Muscle of arm (tissue), 12 donors: ENCODE results near the gene GRIN3B. TPM values are rescaled to one million over a fixed set of nuclear protein-coding genes. Genes with fewer than 3 reads are reported as not detected.
A peak's percentile ranks its signal among the peaks of the same experiment; 100 is the strongest.

Source experiments
- DNase-seq: peaks from one replicate; pipeline ENCODE4 v3.0.0-alpha.2; 2013
- polyA plus RNA-seq, 12 donors: library from polyadenylated mRNA; unstranded; fragments of 120-200 nt; gene quantifications; one replicate each; pipeline ENCODE4 v1.2.1, GENCODE V29; 2013; ENCODE audit not compliant: insufficient read length in 12 of 12

Gene GRIN3B
- polyA plus RNA-seq, 12 donors: 0.05 to 0.25 (median 0.14) TPM; not detected in 2

DNA sequence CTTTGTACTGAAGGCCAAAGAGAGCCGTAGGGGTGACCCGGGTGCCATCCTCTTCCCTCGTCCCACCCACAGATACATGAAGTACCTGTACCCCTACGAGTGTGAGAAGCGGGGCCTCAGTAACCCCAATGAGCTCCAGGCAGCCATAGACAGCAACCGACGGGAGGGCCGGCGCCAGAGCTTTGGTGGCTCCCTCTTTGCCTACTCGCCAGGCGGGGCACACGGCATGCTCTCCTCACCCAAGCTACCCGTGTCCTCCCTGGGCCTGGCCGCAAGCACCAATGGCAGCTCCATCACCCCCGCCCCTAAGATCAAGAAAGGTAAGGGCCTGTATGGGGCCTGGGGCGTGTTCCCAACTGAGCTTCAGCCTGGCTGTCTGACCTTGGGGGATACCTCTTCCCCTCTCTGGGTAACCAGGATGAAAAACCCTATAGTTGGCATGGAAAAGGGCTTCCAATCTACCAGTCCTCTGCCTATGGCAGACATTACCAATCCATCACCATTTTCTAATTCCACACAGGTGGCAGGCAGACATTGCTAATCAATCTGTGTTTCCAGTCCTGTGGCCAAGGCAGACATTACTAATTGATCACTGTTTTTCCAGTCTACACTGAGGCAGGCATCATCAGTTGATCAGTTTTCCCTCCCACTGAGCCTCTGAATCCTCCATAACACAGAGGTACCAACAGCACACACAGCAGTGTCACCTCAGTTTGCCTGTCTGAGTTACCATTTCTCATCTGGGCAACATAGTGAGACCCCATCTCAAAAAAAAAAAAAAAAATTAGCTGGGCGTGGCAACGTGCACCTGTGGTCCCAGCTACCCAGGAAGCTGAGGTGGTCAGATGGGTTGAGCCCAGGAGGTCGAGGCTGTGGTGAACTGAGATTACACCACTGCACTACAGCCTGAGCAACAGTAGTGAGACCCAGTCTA, 35.2 kb upstream of the GRIN3B start:
- DNase-seq: no peak

DNA sequence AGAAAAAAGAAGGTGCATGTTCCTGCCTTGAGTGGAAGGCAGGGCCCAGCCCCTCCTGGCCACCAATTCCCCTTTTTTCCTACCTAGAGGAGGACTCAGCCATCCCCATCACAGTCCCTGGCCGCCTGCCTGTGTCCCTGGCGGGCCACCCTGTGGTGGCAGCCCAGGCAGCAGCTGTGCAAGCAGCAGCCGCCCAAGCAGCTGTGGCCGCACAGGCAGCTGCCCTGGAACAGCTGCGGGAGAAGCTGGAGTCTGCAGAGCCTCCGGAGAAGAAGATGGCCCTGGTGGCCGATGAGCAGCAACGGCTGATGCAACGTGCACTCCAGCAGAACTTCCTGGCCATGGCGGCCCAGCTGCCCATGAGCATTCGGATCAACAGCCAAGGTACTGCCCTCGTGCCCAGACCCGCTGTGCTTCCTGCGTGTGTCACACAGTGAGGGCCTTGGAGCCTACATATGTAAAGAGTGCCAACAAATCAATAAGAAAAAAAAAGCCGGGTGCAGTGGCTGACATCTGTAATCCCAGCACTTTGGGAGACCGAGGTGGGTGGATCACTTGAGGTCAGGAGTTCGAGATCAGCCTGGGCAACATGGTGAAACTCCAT, 33.6 kb upstream of the GRIN3B start:
- no peak for DNase-seq

DNA sequence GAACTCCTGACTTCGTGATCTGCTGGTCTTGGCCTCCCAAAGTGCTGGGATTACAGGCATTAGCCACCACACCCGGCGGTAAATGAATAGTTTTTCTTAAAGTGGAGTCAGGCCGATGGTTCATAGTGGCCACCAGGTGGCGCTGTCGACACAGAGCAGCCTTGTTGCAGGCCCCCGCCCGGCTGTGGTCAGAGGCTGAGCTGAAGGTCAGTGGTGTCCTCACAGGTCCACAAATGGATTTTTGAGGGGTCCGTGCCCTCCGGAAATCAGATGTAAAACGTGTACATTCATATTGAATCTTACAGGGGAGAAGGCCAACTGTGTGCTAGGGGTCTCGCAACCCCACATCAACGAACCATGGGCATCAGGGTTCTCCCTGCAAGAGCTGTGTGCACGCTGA, 29.5 kb upstream of the GRIN3B start:
- no peak for DNase-seq

DNA sequence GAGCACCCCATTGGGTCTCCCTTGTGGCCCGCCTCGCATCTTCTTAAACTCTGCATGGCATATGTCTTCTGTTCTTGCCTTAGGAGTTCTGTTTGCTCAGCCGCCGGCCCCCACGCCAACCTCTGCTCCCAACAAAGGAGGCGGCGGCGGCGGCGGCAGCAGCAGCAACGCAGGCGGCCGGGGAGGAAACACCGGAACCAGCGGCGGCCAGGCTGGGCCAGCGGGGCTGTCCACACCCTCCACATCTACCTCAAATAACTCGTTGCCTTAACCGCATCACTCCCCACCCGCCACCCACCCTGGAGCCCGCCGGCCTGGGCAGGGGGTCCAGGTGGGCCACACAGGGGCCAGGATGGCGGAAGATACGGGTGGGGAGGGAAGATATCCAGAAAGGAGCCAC, 28.4 kb upstream of the GRIN3B start:
- DNase-seq: no peak

DNA sequence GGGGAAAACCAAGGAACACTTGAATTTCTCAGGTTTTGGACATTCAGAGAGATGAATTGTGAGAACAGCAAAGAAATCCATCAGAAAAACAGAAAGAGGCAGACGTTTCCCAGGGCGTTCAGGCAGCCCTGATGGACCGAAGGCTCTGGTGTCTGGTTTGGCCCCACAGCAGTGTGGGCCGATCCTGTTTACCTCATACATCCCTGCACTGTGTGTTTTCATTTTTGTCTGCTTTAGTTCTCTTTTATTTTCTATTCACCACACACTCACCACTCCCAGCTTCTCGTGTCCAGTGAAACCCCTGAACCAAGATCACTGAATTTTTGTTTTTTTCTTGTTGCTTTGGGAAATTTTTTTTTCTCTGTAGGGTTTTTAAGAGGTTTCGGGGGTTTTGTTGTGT, 27.9 kb upstream of the GRIN3B start:
- no peak for DNase-seq

DNA sequence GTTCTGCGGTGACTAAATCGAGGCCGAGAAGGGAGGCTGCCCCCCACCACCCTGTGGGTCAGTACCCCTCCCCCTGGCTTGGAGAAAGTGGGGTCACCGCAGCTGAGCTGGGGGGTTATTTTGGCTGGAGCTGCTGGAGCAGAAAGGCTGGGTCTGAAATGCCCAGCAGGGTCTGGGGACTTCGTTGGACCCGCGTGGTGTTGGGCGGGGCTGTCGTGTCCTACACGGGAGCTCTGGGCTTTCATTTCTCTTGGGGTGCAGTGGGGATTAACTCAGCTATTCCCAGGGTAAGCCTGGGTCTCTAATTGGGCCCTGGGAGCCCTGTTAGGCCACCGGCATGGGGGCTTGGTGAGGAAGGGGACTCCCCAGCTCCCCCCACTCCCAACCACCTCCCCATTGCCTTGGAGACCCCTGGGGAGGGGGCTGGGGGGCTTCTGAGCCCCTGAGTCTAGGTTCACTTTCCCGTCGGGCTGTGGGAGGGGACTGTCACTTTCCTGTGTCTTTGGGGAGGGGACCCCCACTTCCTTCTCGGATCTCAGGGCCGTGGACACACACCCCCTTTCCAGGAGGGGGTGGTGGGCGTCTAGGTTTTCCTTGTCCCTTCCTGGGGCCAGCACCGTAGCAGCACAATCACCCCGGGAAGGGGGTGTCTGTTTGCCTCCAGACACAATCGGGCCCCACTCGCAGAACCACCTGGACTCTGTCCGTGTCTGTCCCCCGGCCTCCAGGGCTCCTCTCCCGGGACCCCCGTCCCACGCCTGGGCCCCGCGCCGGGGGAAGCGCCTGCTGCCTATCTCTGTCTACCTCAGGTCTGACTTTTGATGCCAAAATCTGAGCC, 26.3 kb upstream of the GRIN3B start:
- no peak for DNase-seq

DNA sequence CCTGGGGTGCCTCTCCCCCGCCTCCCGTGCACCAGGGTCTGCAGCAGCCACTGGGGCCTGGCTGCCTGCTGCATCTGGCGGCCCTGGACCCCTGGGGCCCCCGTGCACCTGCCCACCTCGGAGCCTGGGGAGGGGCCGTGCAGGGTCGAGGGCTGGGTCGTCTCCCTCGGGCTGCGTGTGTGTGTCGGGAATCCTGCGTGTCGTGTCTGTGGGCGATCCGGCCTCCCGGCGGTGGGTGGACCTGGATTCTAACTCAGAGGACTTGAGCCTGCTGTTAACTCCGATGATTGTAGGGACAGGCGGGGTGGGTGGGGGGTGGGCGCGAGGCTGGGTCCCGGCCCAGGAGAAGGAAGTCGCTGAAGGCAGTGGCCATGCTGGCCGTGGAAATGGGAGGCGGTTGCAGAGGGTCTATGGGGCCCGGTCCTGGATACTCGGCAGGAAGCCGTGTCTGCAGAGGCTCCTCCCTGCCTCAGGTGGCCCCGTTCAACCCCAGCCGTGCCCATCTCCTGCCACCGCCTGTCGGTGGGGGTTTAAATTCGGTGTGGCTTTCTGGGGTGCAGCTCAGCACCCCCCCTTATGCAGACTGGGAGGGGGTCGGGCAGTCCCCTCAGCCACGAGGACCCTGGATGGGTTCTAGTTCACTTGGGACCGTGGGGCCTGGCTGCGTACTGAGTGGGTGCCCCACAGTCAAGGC, 25.5 kb upstream of the GRIN3B start:
- DNase-seq: no peak

DNA sequence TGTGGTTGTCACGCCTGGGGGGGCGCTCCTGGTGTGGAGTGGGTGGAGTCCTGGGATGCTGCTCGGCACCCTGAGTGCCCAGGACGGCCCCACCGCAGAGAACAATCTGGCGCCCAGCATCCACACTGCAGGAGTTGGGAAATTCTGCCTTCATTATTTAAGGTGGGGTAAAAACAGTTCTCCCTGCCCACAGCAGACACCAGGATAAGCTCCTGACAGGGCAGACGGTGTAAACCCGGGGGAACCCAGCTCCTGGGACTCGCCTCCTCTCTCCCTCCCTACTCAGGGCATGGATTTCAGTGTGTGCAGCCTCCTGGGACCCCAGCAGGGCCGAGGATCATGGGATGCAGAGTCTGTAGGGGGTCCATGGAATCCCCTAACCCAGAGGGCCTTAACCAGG, 23.7 kb upstream of the GRIN3B start:
- DNase-seq: no peak

DNA sequence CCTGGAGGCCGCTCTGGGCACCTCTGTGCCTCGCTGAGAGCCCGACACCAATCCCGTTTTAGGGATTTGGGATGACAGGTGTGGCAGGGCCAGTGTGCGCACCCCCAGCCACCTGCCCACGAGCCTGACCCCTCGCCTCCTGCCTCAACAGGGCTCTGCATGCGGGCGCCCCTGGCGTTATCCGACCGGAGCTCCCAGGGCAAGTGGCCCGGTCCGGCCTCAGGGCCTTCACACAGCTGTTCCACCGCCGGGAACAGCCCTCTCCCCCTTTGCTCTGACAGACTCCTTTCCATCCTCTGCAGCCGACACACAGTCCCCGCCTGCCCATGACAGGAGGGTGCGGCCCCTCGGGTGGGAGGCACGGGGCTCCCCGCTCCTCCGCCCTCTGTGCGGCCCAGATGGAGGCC, 23.2 kb upstream of the GRIN3B start:
- DNase-seq: no peak

DNA sequence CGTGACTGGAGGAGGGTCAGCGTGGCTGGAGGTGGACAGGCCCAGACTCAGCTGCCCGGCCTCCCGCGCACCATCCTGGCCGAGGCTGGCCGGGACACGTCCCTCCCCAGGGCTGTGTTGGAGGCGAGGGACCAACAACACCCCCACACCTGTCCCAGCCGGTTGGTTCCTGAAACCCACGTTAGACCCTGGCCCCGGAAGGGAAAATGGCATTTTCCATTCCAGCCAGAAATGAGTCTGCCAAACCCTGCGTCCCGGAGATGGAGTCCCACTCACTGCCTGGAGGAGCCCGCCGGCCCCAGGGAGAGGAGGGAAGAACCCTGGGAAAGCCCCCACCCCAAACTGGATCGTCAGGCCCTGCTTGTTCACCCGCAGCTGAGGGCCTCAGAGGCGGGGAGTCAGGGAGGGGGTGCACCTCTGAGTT, 20.9 kb upstream of the GRIN3B start:
- DNase-seq: no peak

DNA sequence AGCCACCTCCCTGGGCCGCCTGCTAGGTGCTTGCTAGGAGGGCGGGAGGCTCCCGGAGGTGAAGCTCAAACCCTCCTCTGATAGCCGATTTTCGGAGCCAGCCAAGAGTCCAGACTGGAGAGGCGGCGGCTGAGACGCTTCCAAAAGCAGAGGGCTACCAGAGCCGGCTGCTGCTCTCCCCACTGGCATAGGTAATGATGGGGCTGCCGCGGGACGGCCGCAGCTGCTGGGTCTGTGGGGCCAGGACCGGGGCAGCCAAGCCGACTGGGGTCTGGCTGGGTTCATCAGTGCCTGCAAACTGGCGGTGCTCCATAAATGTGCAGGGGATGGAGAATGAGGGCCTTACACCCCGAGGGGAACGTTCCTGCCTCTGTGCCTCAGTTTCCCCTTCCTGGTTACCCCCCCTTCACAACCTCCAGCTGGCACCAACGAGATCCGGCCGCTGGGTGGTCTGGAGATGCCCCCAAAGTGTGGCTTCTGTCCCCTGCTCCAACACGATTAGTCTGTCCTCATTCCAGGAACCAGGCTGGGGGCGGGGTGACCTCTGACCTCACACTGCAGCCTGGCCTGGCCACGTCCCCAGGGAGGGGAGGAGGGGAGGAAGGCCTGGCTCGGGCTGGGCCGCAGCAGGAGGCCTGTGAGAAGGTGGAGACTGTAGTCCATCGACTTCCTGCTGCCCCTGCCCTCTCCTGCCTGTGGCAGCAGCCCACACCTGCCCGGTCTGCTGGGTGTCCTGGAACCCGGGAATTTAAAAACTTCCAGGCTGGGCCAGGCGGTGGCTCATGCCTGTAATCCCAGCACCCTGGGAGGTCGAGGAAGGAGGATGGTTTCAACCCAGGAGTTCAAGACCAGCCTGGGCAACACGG, 19.9 kb upstream of the GRIN3B start:
- no peak for DNase-seq

DNA sequence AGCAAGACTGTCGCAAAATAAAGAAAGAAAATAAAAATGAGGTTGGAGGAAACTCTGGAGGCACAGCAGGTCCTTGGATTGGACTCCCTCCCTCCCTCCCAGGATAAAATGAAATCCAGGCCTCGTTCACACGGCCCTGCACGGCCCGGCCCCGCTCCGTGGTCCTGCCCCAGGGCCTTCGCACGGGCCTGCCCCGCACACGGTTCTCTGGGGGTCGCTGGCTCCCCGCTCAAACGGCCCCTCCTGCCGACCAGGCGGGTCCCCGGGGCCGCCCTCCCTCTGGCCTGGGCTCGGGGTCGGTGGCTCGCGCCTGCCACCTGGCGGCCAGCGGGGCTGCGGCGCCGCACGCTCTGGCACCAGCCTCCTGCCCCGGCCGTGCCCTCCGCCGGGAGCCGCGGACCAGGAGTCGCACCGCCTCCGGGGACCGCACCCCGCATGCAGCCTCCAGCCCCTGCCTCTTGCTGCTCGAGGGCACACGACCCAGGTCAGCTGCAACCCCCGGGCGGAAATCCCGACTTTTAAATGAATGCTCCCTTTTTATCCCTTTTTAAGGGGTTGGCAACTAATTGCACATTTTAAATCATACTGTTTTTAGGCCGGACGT, 17.6 kb upstream of the GRIN3B start:
- peak; percentile 47 for DNase-seq

DNA sequence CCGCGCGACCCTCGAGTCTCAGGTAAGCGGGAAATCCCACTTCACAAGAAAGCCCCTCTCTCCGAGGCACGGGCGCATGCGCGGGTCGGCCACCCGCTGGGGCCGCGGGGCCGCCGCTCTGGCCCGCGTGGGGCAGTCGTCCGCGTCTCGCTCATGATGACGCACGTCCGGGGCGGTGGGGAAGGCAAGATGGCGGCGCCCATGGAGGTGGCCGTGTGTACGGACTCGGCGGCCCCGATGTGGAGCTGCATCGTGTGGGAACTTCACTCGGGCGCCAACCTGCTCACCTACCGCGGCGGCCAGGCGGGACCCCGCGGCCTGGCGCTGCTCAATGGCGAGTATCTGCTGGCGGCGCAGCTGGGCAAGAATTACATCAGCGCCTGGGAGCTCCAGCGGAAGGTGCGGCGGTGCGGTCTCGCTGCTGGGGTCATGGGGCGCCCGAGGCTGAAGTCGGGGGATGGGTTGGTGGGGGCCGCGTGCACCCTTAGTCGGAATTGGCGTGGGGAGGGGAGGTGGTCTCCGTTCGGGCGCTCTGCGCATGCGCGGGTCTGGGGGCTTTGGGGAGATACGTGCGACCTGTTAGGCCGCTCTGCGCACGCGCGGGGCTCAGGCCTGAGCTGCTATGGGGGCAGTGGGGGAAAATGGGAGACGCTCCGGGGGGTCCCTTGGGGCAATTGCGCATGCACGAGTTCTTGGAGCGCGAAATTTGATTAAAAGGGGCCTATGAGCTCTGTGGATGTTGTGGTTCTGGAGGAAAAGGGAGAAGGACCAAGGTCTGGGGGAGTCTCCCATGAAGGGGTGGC, 15.9 kb upstream of the GRIN3B start, which contains the start of gene WDR18:
Gene WDR18, plus strand, starts transcription at position 181 of the 803 bp plus-strand sequence. Its CDS starts 9 bp downstream, at position 190.
- peak; percentile 92 for DNase-seq

DNA sequence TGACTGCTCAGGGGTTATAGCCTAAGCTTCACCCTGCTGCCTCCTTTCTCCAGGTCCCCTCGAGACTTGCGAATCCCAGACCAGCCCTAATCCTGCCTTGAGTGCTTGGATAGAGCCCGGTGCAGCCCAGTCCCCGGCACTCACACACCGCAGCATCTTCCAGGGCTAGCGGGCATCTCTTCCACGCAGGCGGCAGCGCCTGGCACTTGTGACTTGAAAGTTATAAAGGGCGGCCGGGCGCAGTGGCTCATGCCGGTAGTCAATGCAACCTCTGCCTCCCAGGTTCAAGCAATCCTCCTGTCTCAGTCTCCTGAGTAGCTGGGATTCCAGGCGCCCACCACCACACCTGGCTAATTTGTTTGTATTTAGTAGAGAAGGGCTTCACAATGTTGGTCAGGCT, 14.1 kb upstream of the GRIN3B start:
- DNase-seq: no peak

DNA sequence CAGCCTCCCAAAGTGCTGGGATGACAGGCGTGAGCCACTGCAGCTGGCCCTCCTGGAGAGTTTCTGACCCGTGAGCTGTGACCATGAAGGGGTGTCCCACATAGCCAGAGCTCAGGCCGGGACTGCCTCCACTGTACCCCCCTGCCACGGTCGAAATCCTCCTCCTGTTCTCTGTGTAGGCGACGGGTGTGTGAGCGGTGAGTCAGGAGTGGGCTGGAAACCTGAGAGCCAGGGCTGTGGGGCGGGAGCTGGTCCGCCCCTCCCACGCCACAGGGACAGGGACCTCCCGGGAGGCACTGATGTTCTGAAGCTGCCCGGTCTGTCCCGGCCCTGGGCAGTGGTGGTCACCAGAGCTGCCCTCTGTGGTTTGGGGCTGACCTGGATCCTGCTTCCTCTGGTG, 12.1 kb upstream of the GRIN3B start:
- no peak for DNase-seq

DNA sequence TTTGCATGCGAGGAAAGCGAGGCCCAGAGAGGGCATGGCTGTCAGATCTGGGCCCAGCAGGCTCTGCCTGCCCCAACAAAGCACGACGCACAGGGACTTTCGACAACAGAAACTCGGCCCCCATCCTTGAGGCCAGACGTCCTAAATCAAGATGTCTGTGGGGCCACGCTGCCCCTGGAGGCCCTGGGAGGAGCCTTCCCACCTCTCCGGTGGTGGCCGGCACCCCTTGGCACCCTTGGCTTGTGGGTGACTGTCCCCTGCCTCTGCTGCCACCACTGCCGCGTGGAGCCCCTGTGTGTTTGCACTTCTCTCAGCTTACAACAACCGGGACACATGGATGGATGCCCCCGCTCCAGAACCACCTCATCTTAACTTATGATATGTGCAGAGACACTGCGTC, 11.7 kb upstream of the GRIN3B start:
- no peak for DNase-seq

DNA sequence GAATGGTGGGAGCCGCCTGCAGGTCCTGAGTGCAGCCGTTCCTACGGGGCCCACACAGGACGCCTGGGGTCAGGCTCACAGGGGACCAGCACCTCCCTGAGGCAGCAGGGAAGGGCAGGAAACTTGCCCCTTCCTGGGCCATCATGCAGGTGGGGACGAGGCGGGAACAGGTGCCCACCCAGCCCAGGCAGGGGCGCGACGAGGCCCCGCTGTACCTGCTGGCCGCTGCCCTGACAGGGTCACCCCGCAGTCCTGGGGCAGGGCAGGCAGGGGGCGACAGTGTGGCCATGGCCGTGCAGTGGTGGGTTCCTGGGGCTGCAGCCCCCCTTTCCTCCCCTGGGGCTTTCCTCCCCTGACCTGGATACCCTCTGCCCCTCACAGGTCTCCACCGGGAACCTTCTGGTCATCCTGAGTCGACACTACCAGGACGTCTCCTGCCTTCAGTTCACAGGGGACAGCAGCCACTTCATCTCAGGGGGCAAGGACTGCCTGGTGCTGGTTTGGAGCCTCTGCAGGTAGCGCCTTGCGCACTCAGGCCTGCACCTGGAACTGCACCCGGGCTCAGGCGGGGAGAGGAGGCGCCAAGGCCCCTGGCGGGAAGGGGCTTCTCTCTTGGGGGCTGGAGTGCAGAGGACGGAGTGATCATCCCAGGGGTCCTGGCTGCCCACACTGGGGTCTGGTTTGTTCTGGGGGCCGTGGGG, 10.7 kb upstream of the GRIN3B start:
- no peak for DNase-seq

DNA sequence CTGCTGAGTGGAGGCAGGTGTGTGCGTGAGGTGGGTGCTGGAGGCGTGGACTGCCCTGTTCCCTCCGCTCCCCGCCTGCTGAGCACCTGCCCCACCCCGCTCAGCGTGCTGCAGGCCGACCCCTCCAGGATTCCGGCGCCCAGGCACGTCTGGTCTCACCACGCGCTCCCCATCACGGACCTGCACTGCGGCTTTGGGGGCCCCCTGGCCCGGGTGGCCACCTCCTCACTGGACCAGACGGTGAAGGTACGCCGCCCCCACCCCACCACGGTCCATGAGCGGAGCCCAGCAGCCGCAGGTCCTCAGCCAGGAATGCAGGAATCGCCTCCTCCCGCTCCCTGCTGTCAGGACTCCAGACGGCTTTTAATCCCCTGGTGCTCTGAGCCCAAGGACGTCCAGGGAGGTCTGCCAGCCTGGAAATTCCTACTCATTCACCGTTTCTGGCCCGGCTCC, 10.1 kb upstream of the GRIN3B start:
- DNase-seq: no peak

DNA sequence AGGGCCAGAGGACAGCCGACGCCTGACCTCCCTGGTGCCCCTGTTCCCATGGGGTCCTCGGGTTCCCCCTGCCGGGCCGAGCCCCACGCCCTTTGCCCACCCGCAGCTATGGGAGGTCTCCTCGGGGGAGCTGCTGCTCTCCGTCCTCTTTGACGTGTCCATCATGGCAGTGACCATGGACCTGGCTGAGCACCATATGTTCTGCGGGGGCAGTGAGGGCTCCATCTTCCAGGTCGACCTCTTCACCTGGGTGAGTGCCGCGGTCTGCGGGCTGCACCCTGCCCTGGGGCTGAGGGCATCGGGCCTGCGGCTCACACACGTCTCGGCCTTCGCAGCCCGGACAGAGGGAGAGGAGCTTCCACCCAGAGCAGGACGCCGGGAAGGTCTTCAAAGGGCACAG, 9.5 kb upstream of the GRIN3B start:
- no peak for DNase-seq
